NB4 (cell line): ENCODE data around the gene P3H3.

Experiments
- DNase-seq: peaks from one replicate; pipeline ENCODE4 v3.0.0; 2010; ENCODE audit warnings: low read depth
- H3K4me3 ChIP-seq: one replicate; pipeline ENCODE4 v1.5.1; 2011; ENCODE audit warnings: mild to moderate bottlenecking, low read depth, low read length, moderate library complexity
- CTCF ChIP-seq: IDR thresholded peaks from one replicate; pipeline ENCODE4 v1.5.1; 2012; ENCODE audit warnings: low read depth, low read length
- MAX ChIP-seq: IDR thresholded peaks from 2 replicates; pipeline ENCODE4 v1.6.1; 2011; ENCODE audit warnings: low read depth, low read length
- MYC ChIP-seq: IDR thresholded peaks from 2 replicates; pipeline ENCODE4 v1.6.1; 2011; ENCODE audit warnings: low read depth, low read length
- POLR2A ChIP-seq: IDR thresholded peaks from 2 replicates; pipeline ENCODE4 v1.6.1; 2011; ENCODE audit warnings: mild to moderate bottlenecking; ENCODE audit not compliant: insufficient read length; ENCODE audit errors: extremely low read depth

Gene P3H3

GRCh38 chr12:6824901-6825381 lies 3.3 kb upstream of the P3H3 start:
- H3K4me3 ChIP-seq, result no peak overlapping the region
- no peak for TF ChIP-seq MAX
- TF ChIP-seq CTCF, result no peak
- TF ChIP-seq POLR2A, result no peak
- no peak for TF ChIP-seq MYC
- no peak for DNase-seq

GRCh38 chr12:6825398-6826124 lies 2.6 kb upstream of the P3H3 start:
- TF ChIP-seq MAX (0 out of 2 replicates have a peak, but pooled peaks have one; percentile 11), MYC (peak; percentile 69), POLR2A (no peak), CTCF (peak; percentile 89)
- no peak overlapping the region for H3K4me3 ChIP-seq
- peak; percentile 81 for DNase-seq

GRCh38 chr12:6826125-6826733 lies 2.0 kb upstream of the P3H3 start:
- TF ChIP-seq MYC, result no peak
- no peak for TF ChIP-seq CTCF
- no peak for TF ChIP-seq POLR2A
- TF ChIP-seq MAX, result no peak
- H3K4me3 ChIP-seq, result no peak overlapping the region
- DNase-seq, result no peak

- H3K4me3 ChIP-seq, result no peak overlapping the region
- TF ChIP-seq MAX, result no peak
- TF ChIP-seq CTCF, result no peak
- TF ChIP-seq MYC, result no peak
- no peak for TF ChIP-seq POLR2A
- no peak for DNase-seq
These were observed 1.3 kb upstream of the P3H3 start for GRCh38 chr12:6826734-6827436.

- H3K4me3 ChIP-seq, result no peak overlapping the region
- DNase-seq, result peak; percentile 63
These were observed 733 bp upstream of the P3H3 start for GRCh38 chr12:6827437-6827911.

More at GRCh38 chr12:6827437-6827911, 733 bp upstream of the P3H3 start:
- no peak for TF ChIP-seq POLR2A
- TF ChIP-seq MAX, result peak; percentile 65
